Neural progenitor cell (in vitro differentiated cells): ENCODE measurements around the gene LLCFC1.

Experiments
- EZH2 ChIP-seq: fragments of 200-600 bp; sonication (generic); IDR thresholded peaks from 2 replicates; pipeline ENCODE4 v1.6.1; 2017; ENCODE audit warnings: antibody characterized with exemption, mild to moderate bottlenecking, moderate library complexity
- EZH2phosphoT487 ChIP-seq: fragments of 200-600 bp; sonication (generic); IDR thresholded peaks from 2 replicates; pipeline ENCODE4 v1.6.1; 2017; ENCODE audit warnings: antibody characterized with exemption
- TF ChIP-seq, protein P1 (sequence below): fragments of 200-600 bp; sonication (generic); IDR thresholded peaks from 2 replicates; pipeline ENCODE4 v1.5.1; 2017; ENCODE audit warnings: antibody characterized with exemption, mild to moderate bottlenecking

DNA sequence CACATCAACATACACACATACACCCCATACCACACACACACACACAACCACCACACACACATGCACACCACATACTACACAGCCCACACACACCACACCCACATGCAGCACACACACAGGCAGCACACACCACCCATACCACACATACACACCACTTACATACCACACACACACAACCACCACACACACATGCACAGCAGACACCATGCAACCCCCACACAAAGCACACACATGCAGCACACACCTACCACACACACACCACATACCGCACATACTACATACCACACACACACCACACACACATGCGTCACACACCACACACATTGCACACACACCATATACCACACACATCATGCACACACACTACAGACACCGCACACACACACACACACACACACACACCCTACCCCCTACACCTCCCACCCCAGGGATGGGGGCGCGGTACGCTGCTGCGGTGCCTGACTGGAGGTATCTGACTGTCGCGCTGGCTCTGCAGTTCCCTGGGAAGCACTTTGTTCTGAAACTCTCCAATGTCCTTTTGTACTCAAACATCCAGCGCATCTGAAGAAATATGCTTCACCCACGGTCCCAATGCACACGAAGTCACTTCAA, 48.3 kb upstream of the LLCFC1 start:
- TF ChIP-seq, protein P1, sequence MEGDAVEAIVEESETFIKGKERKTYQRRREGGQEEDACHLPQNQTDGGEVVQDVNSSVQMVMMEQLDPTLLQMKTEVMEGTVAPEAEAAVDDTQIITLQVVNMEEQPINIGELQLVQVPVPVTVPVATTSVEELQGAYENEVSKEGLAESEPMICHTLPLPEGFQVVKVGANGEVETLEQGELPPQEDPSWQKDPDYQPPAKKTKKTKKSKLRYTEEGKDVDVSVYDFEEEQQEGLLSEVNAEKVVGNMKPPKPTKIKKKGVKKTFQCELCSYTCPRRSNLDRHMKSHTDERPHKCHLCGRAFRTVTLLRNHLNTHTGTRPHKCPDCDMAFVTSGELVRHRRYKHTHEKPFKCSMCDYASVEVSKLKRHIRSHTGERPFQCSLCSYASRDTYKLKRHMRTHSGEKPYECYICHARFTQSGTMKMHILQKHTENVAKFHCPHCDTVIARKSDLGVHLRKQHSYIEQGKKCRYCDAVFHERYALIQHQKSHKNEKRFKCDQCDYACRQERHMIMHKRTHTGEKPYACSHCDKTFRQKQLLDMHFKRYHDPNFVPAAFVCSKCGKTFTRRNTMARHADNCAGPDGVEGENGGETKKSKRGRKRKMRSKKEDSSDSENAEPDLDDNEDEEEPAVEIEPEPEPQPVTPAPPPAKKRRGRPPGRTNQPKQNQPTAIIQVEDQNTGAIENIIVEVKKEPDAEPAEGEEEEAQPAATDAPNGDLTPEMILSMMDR: no peak
- TF ChIP-seq EZH2 (no peak), EZH2phosphoT487 (no peak)
